HG02943 (cell line): ENCODE measurements around the gene COL4A2.

Experiments
- ATAC-seq: cut with Tn5 transposase; IDR thresholded peaks from one replicate; pipeline ENCODE4 v1.9.1; 2021; ENCODE audit warnings: mild to moderate bottlenecking, low read depth, moderate library complexity; ENCODE audit not compliant: unreplicated experiment

Gene COL4A2

DNA sequence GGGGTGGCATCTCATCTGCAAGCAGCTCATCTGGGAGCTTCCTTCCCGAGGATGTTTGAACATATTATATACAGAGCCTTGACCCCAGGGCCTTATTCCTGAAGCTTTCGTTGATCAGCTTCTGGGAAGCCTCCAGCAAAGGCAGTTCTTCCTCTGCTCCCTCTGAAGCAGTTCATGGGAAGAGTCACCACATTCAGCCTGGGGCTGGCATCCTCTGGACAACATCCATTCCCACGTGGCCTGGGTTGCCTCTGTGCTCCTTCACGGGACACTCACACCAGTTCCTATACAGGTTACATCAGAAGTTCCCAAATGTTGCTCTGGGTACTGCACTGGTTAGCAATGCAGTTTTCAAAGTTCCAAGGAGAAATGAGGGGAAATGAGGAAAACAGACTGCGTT, 29.6 kb downstream of the COL4A2 start:
- no peak for ATAC-seq

DNA sequence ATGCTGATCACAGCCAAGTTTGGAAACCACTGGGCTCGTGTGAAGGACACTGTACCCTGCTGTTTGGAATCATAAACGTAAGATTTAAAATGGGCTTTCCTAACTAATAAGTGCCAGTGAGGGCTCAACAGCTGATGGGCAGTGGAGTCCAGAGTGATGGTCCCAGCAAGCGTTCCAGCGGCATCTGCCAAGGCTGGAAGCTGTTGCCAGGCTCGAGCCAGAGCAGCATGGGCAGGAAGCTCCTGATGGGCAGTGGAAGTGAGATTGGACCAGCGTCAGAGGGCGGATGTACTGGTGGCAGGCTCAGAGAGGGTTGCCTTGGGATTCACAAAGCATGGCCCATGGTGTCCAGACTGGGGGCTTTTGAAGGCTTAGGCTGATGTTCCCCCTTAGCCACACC, 30.2 kb downstream of the COL4A2 start:
- ATAC-seq: no peak

DNA sequence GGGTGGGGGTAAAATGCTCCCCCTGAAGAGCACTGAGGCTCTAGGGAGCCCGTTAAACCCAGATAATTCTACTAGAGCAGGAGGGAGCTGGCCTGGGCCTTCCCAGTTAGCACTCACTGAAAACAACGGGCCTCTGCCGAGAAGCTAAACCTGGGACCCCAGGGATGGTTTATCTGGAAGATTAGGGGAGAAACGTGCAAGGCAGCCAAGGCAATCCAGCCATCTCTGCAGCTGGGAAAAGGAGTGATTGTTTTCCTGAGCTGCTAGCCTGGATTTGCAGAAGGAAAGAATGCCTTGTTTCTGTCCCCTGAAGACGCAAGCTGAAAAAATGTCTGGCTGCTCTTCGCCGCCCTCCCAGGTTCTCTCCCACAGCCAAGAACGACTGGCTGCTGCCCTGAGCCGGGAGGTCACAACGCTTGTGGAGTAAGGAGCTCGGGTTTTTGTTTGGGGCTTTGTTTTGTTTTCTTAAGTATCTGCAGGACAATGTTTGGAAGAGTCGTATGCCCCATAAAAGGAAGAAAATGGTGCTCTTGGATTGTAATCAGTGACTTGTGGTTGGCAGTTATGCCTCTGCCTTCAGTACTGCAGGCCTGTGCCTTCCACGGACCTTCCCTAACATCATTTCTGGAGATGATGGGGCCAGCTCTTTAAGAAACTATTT, 31.5 kb downstream of the COL4A2 start:
- no peak for ATAC-seq

DNA sequence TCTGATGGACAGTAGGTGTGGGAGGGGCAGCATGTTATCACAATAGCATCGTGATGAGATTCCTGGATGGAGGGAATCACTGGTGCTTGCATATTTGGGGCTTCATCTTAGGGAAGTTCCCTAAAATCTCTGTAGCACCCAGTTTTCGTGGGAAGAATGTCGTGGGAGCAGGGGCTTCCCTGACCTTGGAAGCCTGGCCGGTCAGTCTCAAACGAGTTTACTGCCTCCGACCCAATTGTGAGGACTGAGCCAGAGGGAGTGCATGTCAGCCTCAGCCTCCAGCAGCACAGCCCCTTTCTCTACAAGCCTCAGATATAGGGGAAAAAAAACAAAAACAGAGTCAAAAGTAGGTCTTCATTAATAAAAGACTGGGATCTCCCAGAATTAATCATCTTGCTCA, 32.2 kb downstream of the COL4A2 start:
- no peak for ATAC-seq

DNA sequence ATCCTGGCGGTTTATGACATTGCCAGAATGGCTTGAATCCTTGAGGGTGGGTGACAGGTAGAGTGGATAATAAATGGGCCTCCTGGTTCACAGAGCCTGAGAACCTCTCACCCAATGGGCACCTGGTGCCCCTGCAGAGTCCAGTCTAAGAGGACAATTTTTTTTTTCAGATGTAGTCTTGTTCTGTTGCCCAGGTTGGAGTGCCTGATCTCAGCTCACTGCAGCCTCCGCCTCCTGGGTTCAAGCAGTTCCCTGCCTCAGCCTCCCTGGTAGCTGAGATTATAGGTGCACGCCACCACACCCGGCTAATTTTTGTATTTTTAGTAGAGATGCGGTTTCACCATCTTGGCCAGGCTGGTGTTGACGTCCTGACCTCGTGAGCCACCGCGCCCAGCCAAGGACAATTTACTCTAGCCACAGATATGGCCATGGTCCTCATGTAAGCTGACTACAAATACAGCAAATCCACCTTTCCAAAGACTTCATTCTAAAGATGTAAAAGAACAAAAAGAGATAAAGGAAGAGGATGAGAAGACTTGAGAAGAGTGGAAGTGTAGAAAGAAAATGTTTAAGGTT, 33.0 kb downstream of the COL4A2 start:
- ATAC-seq: no peak

DNA sequence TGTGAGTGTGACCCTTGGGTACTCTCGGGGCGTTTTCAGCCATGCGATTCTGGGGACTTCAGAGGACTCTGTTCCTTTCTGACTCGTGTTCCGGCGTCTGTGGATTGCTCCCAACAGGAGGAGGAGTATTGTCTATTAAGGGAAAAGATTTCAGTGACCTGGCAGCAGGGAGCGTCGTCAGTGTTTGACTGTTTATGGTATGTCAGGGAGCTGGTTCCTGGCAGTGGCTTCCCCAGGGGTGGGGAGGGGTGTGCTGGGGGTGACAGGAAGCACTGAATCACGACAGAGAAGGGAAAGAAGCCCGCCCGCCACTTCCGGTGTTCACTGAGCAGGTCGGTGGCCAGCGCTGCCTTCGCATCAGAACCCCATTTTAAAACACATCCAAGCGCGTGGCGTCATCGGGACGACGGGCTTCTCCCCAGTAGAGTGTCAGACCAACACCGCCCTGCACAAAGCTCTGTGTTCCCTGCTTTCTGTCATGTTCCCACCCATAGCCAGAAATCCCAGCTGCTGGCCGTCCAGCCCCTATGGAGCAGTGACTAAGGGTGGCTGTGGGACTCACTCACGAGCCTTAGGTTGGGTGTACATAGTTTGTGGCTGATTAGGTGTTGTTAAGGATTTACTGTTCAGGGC, 33.8 kb downstream of the COL4A2 start:
- ATAC-seq: peak; percentile 69

DNA sequence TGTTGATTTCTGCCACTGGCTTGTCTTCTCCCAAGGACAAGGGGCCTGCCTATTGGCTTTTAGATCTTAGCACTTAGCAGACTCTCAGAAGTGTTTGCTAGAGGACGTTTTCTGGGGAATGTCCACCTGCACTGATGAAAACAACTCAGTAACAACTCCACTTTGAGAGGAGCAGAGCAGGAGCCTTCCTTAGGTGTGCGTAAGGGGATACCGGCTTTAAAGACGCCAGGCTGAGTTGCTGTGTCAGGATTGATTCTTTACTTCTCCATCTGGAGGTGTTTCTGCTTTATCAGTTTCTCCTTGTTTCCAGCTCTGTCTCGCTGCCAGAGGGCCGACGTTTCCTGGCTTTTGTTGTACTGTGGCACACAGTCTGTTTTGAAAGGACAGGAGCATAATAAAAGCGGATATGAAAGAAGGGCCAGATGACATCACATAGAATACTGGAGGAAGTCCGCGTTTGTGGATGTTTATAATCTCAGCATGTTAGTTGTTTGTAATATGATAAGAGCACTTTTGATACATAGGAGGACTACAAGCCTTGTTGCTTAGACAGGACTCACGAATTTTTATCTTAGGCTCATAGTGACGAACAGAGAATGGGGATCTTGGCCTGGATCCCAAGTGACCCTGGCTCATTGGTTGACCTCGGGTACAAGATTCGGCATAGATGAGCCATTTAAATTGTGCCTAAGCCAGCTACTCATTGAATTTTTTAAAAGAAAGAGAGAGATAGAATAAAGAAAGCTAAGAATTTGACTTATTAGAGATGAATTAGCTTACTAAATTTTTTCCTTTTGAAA, 34.6 kb downstream of the COL4A2 start:
- peak; percentile 69 for ATAC-seq

DNA sequence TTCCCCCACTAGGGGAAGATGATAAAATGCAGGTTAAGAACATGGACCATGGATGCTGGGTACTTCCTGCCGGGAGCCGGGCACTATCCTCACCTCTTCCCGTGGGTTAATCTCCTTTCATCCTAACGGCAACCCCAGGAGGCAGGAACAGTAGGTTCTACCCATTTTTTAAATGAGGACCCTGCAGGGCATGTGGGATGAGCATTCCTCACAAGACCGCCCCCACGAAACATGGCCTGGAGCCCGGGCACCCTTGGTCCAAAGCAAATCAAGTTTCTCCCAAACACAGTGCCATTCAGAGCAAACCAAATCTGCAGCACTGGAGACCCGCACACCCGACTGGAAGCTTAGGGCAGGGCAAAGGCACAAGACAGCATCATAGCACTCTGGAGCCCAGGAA, 35.4 kb downstream of the COL4A2 start:
- ATAC-seq: no peak

DNA sequence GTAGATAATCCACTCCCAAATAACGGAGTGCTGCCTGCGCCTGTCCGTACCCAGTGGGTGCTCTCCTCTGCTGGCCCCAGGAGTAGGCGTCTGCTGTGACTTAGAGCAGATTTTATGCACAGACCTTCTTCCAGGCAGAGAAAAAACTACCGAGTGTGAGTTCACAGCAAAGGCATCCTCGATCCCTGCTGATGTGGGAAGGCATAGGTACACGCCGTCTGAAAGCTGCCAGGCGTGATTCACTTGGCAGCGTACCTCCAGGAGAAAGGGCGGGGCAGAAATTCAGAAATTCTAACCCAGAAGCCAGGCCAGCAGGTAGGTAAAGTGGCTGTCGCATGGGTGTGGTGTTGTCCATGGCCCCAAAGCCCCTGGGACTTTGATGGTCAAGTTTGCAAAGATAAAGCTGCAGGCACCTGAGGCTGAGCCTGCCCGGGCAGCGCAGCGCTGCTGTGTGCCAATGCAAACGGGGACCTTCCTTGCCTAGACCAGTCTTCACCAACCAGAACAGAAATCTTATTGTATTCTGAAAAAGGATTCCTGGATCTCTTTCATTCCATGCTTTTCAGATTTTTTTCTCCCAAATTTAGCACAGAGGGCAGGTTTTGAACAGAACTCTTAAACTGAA, 36.3 kb downstream of the COL4A2 start:
- no peak for ATAC-seq

DNA sequence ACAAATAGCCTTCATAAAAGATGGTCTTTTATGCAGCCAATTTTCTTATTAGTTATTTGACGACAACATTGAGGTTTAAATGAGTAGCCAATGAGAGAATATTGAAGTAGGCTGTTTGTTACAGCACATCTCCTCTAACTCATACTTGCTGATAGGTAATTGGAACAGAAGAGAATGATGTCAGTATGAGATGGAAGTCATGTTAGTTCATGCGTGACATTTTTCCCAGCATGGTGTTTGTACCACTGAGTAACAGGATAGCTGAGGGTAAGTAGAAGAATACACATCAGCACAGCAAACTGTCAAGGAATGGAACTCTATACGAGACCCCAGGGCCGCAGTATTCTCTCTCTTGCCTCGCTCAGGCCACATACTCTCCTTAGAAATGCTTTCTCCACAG, 37.2 kb downstream of the COL4A2 start:
- ATAC-seq: no peak

DNA sequence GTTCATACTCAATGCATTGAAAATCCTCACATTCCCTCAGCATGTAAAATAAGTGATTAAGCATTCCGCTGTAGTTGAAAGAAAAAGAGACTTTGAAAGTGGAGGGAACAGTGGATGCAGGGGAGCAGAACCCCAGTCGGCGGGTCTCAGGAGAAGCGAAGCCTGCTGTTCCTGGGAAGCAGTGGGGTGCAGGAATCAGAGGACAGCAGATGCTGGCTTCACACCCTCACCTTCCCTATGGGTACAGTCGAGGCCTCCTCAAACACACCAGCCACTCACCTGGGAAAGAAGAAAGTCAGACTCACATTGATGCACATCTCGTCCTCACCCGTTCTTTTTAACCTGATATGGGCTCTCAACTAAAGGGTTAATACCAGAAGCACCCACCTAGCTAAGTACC, 38.2 kb downstream of the COL4A2 start:
- no peak for ATAC-seq

DNA sequence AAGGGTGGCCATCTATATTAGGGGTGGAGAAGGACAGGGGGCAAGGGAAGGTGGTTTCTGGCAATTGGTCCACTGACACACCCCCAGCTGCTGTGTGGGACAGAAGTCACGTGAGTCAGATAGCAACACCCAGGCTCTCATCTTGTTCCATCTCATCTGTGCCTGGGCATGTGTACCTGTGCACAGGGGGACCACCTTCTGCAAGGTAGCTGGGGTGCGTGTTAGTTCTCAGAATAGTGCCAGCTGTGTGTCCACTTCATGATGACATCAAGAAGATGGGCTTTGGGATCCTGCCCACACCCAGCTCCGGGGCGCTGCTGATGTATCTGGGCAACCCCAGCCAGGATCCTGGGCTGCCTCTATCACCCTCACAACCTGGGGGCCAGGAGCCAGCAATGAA, 38.6 kb downstream of the COL4A2 start:
- ATAC-seq: no peak

DNA sequence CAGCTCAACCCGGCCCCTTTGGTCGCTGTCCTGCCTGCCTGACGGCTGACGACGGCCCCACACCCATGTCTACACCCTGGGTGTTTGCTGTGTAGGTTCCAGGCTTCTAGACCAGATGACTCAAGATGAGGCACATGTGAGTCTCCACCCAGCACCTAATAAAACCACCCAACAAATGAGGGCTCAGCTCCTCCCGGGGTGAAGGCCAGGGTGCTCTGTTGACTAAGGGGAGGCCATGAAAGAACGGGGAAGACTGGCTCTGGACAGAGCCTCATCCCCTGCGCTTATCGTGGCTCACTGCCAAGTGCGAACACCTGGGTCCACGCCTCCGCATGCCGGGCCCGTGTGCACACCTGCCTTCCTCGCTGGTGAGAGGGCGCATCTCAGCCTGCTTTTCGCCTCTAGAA, 39.6 kb downstream of the COL4A2 start:
- no peak for ATAC-seq

DNA sequence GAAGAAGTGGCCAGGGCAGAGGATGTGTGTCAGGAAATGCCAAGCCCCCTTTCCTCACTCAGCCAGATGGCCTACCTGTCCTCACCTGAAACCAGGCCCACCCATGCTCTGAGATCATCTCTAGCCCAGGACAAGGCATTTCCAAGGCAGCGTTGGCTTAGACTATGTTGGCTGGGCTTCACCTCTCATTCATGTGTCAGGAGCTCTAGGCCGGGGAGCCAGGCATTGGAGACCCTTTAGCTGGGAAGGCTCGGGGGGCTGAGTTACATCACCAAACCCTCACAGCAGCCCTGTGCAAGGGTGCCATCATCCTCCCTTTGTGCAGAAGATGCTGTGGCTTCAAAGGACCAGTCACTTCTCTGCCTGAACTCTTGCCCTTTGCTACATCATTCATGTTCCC, 40.0 kb downstream of the COL4A2 start:
- ATAC-seq: no peak

DNA sequence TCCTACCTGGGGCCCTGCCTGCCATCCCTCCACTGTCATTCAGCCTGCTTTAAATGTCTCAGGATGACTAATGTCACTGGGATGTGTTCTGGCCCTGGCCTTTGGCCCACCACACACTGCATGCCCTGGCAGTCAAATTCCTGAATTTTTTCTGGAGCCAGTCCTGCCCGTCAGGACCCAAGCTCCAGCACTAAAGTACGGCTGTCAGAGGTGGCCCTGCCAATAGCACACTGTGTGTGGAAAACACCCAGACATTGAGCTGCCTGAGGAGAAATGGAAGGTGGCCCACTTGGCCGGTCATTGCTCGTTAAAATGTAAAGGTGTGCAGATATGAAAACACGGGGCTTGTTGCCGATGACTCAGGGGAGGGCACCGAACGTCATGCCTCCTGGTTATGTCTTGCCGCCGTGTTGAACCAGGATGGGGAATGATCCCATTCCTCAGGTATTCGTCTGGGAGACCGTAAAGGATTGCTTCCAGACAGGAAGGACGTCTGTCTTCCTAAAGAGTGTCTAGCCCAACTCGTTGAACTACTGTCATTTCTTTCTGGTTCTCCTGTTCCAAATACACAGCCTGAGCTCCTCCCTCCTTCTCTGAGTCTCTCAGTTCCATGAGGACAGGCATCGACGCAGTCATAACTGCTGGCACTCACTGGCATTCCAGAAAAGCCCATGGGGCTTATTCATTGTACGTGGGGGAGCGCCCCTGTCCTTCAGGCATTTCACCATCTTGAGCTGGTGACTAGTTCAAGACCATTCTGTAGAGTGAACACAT, 40.6 kb downstream of the COL4A2 start:
- no peak for ATAC-seq

DNA sequence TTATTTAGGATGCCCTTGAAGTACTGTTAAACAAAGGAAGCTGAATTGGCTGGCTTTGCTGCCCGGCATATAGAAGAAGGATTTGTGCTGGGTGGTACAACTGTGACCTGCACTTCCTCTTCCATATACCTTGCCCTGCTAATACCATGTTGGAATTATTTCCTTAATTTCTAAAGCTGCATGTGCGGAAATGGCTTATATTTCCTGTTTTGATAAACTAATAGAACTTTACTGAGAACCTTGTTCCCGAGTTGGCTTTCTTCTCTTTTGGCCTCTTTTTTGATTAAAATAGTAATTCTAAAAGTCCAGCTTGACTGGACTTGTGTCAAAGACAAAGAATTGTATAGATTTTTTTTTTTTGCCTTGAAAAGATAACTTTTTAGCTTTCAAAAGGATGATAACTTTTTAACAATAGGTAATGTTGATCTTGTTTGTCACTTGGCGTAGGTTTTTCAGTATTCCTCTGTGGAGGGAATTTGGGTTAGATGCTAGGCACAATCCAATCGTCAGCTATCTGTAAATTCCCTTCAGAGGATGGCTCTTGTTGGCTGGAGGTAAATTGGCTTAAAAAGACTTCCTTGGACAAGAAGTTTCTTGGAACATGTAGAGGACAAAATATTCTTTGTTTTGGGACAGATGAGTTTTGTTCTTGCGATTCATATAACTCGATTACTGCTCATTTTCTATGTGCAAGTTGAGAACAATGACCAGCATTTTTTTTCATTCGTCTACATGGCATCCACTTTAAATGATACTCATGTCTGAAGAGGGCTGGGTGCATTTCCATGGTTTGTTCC, 41.4 kb downstream of the COL4A2 start:
- no peak for ATAC-seq

DNA sequence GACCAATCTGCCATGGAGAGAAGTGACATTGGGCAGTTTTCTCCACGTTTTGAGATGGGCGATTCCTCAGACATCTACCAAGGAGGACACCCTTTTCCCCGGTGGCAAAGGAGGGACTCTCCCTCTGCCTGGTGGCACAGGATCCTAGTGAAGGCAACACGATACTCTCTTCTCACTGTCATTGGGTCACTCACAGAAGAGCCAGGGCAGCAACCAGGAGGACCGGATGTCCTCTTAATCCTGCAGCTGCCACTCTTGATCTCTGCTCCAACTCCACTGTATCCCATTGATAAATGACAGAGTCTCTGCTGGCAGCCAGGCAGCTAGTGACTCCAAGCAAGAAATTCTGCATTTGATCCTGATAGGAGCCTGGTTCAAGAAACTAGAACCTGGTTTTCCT, 42.2 kb downstream of the COL4A2 start:
- ATAC-seq: no peak

DNA sequence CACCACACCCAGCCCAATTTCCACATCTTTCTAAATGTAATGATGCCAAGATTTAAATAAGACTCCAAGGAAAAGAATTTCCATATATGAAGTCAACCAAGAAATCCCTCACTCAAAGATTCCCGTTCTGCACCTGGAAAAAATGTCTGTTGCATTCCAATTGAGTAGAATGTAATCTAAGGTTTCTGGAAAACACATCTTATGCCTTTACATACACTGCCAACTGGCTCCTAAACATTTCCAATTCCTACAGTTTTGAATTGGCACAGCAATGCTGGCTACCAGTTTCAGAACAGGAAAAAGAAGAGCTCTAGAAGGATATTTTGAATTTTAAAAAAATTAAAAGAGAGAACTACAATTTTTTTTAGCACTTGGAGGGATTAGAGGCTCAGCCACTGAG, 43.0 kb downstream of the COL4A2 start:
- ATAC-seq: no peak

DNA sequence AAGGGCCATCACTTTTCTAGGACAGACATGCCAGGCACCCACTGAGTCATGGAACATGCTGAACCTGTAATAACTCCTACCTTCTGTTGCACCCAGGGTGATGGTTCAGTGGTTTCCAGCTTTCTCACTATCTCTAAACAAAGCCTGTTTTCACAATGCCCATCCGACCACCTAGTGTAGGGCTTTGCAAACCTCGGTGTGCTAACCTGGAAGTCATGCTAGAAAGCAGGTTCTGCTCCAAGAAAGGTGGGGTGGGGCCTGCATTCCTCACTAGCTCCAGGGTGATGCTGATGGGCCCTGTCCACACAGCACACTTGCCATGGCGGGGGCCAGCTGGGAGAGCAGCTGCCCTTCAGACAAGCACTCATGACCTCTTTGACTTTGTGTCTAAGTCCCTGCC, 43.4 kb downstream of the COL4A2 start:
- ATAC-seq: no peak
